Epithelial cell of esophagus (primary cell): ENCODE data around the gene ALPI.

ENCODE experiments used
- DNase-seq: peaks from one replicate; pipeline ENCODE4 v3.0.0; 2010; ENCODE audit warnings: low read depth
- H3K4me3 ChIP-seq: 2 replicates; pipeline ENCODE4 v1.5.1; 2011; ENCODE audit warnings: mild to moderate bottlenecking, low read length, control low read depth
- CTCF ChIP-seq: IDR thresholded peaks from 2 replicates; pipeline ENCODE4 v1.5.1; 2011; ENCODE audit warnings: low read depth, mild to moderate bottlenecking, low read length, control low read depth, inconsistent platforms; ENCODE audit not compliant: insufficient read depth; ENCODE audit errors: missing control alignments

Gene ALPI

GRCh38 chr2:232483311-232483922 is 27.5 kb downstream of the ALPI start:
- no peak for TF ChIP-seq CTCF
- no peak overlapping the region for H3K4me3 ChIP-seq
- DNase-seq = no peak

GRCh38 chr2:232483923-232484627 is 28.1 kb downstream of the ALPI start:
- no peak for DNase-seq
- no peak overlapping the region for H3K4me3 ChIP-seq
- TF ChIP-seq CTCF = no peak

GRCh38 chr2:232484628-232485347 is 28.8 kb downstream of the ALPI start:
- no peak for DNase-seq
- H3K4me3 ChIP-seq = no peak overlapping the region
- TF ChIP-seq CTCF = no peak

GRCh38 chr2:232485348-232485756 is 29.4 kb downstream of the ALPI start:
- TF ChIP-seq CTCF = no peak
- no peak overlapping the region for H3K4me3 ChIP-seq
- no peak for DNase-seq

- DNase-seq = no peak
- H3K4me3 ChIP-seq = no peak overlapping the region
- TF ChIP-seq CTCF = no peak
These were observed 30.0 kb downstream of the ALPI start for GRCh38 chr2:232485757-232486557.

GRCh38 chr2:232486558-232487384 is 30.8 kb downstream of the ALPI start:
- H3K4me3 ChIP-seq = no peak overlapping the region
- TF ChIP-seq CTCF = no peak
- DNase-seq = no peak
